Measurements from ENCODE around the gene PDLIM1. TPM values are rescaled to one million over a fixed set of nuclear protein-coding genes. Genes with fewer than 3 reads are reported as not detected.
A peak's percentile ranks its signal among the peaks of the same experiment; 100 is the strongest.

PDLIM1 gene
- total and polyA plus RNA-seq, 11 donors, result 225 to 434 (median 330) TPM

- 50 to 55% (median 51%) methylated on average over 3 of the region's 3 CpGs for WGBS, 4 donors
- intact Hi-C loops (cut with DNase I), result loop anchor here (2.0 to 10.0 kb wide), 6 partner anchors 38 to 356 kb away; partner anchors contain the start of gene PDLIM1 (in 2 of the 10)
- H3K4me1 ChIP-seq, result peaks cover 3 to 62% (median 43%) of the 10 kb centered on the region in 12 donors
- TF ChIP-seq, protein P1, sequence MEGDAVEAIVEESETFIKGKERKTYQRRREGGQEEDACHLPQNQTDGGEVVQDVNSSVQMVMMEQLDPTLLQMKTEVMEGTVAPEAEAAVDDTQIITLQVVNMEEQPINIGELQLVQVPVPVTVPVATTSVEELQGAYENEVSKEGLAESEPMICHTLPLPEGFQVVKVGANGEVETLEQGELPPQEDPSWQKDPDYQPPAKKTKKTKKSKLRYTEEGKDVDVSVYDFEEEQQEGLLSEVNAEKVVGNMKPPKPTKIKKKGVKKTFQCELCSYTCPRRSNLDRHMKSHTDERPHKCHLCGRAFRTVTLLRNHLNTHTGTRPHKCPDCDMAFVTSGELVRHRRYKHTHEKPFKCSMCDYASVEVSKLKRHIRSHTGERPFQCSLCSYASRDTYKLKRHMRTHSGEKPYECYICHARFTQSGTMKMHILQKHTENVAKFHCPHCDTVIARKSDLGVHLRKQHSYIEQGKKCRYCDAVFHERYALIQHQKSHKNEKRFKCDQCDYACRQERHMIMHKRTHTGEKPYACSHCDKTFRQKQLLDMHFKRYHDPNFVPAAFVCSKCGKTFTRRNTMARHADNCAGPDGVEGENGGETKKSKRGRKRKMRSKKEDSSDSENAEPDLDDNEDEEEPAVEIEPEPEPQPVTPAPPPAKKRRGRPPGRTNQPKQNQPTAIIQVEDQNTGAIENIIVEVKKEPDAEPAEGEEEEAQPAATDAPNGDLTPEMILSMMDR (IDR thresholded peaks at IDR 0.05), result no peak
- TF ChIP-seq POLR2A (IDR thresholded peaks at IDR 0.05), result no peak
- peaks cover 0 to 52% (median 36%) of the 10 kb centered on the region in 9 donors for H3K36me3 ChIP-seq
- H3K27ac ChIP-seq, result peak overlapping the region in 10 of 12 donors; percentile 32 to 74 (median 60)
- peak in 4 of 5 donors; percentile 51 to 73 (median 66) for DNase-seq
- no peaks in the 10 kb centered on the region for H3K9me3 ChIP-seq
- ATAC-seq, result peak; percentile 71 to 84 (median 76)
- H3K27me3 ChIP-seq, result no peaks in the 10 kb centered on the region
- H3K4me3 ChIP-seq, result no peak overlapping the region
Measured at GRCh38 chr10:95248989-95249388, 41.8 kb downstream of the PDLIM1 start.

DNA sequence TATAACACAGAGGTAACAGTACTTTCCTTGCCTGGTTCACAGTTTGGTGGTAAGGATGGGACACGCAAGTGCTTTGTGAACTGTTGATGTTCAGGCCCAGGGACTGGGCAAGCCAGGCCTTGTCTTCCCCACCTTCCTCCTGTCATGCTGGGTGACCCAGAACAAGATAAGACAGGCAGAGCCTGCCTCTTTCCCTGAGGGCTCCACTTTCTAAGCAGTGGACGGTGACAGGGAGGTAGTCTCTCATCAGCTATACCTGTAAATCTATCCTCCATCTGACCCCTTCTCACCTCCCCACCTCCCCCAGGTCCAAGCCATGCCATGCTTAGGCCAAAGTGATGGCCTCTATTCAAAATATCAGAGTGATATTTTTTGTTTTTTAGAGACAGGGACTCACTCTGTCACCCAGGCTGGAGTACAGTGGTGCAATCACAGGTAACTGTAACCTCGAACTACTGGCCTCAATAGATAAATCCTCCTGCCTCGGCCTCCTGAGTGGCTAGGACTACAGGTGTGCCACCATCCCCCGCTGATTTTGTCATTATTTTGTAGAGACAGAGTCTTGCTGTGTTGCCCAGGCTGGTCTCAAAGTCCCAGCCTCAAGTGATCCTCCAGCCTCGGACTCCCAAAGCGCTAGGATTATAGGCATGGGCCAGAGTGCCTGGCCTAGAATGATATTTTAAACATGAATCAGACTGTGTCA is 42.8 kb downstream of the PDLIM1 start:
- DNase-seq, result peak in 2 of 5 donors; percentile 45 to 55
- peaks cover 3 to 59% (median 43%) of the 10 kb centered on the region in 12 donors for H3K4me1 ChIP-seq

GRCh38 chr10:95247200-95247880 is 43.5 kb downstream of the PDLIM1 start:
- WGBS, 4 donors, result 34 to 45% (median 39%) methylated on average over 6 of the region's 6 CpGs
- intact Hi-C loops (cut with DNase I), result loop anchor here (2.0 to 10.0 kb wide), 8 partner anchors 40 to 357 kb away; partner anchors contain the start of gene PDLIM1 (in 4 of the 10)
- DNase-seq (no peak), ATAC-seq (no peak)
- Histone ChIP-seq H3K4me1 (peaks cover 3 to 61% (median 41%) of the 10 kb centered on the region in 12 donors), H3K36me3 (peaks cover 0 to 68% (median 47%) of the 10 kb centered on the region in 9 donors), H3K27ac (peak overlapping the region; percentile 27 to 74 (median 59)), H3K9me3 (no peaks in the 10 kb centered on the region), H3K4me3 (no peak overlapping the region), H3K27me3 (no peaks in the 10 kb centered on the region)
- TF ChIP-seq, protein P1 (IDR thresholded peaks at IDR 0.05), result no peak
- no peak for TF ChIP-seq POLR2A (IDR thresholded peaks at IDR 0.05)

More for the DNA sequence above, 42.8 kb downstream of the PDLIM1 start:
- no peaks in the 10 kb centered on the region for H3K9me3 ChIP-seq
- H3K36me3 ChIP-seq, result peaks cover 0 to 61% (median 42%) of the 10 kb centered on the region in 9 donors
- no peak for TF ChIP-seq POLR2A (IDR thresholded peaks at IDR 0.05)
- TF ChIP-seq, protein P1 (IDR thresholded peaks at IDR 0.05), result no peak
- ATAC-seq, result peak; percentile 65 to 82 (median 76)
- intact Hi-C loops (cut with DNase I), result loop anchor here (2.0 to 10.0 kb wide), 8 partner anchors 39 to 357 kb away; partner anchors contain the start of gene PDLIM1 (in 4 of the 10)
- H3K27me3 ChIP-seq, result no peaks in the 10 kb centered on the region
- 79 to 88% (median 86%) methylated on average over 7 of the region's 7 CpGs for WGBS, 4 donors
- H3K4me3 ChIP-seq, result no peak overlapping the region
- H3K27ac ChIP-seq, result peak overlapping the region in 11 of 12 donors; percentile 34 to 74 (median 59)
